Stimulated activated CD8-positive, alpha-beta memory T cell treated with anti-CD3 and anti-CD28 coated beads, Interleukin-15, amount 100 ng/mL, for 1 hour (primary cell): ENCODE measurements around the gene RPTOR.

Experiments
- DNase-seq: peaks from one replicate; pipeline ENCODE4 v3.0.0-alpha.2; 2020; ENCODE audit warnings: low read depth

RPTOR gene

GRCh38 chr17:80981062-80981902 is 436.6 kb downstream of the RPTOR start:
- DNase-seq, result no peak

DNA sequence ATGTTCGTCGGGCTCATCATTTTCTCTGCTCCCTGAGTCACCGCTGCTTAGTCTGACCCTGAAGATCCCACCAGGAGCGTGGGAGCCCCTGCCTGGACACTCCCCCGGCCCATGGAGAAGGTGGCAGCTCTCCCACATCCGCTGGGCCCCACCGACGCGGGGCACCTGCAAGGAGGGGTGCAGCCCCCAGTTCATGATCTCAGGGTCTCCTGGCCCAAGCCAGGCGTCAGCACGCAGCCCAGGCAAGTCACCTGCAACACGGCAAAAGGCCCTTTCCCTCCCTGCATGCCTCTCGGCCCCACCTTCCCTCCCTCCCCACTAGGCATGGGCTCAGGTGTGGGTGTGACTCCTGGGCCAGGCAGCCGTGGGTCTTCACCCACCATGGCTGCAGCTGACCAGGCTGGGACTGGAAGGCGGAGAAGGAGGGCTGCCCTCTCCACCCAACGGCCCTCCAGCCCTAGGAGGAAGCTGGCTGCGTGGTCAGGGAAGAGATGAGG is 437.3 kb downstream of the RPTOR start:
- DNase-seq, result no peak

DNA sequence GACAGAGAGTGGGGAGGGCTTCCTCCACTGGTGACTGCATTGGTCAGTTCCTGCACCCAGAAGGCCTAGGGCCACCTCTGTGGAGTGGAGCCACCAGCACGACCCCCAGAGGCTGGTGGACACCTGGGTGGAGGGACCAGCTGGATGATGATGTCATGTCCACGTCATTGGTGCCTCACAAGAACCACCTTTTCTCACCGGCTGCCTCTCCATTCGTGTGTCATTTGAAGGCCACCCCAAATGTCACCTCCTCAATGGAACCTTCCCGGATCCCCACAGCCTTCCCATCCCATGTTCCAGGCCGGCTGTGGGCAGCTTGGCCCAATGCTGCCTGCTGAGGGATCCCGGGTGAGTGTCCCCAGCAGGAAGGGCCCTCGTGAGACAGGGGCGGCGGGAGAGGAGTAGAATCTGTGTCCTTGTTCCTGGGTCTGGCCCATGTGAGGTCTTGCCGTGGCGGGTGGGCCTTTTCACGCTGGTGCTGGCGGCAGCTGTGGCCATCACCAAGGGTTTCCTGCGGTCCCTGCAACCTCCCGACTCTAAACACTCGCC is 437.9 kb downstream of the RPTOR start:
- no peak for DNase-seq

DNA sequence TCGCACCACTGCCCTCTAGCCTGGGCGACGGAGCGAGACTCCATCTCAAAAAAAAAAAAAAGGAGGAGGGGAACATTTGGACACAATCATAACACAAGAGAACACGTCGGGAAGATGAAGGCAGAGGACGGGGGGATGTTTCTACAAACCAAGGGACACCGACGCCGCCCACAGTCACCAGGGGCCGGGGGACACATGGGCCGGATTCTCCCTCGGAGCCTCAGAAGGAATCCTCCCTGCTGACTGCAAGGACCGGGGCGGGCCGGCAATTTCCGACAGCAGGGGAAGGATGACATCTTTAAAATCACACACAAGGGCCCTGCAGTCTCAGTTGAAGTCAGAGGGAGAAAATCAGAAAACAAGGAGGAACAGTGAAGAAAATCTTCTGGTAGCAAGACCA is 438.9 kb downstream of the RPTOR start:
- no peak for DNase-seq

DNA sequence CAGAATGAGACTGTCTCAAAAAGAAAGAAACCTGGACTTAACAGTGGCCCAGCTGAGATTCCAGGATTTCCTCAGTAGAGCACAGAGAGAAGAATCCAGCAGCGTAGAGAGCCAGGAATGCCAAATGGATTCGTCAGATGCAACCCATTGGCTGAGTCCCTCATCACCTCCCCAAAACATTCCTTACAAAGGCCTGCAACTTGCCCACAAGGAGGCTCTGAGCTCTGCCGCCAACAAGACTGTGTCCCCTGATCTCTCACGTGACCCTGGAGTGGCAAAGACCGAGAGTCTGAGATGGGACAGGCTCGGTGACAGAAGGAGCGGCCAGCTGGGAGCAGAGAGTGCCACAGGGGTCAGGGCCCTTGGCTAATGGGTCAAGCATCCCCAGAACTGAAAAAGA is 440.1 kb downstream of the RPTOR start:
- DNase-seq, result no peak

- no peak for DNase-seq
These were observed 441.4 kb downstream of the RPTOR start for GRCh38 chr17:80986046-80986445.

GRCh38 chr17:80986816-80987475 is 442.3 kb downstream of the RPTOR start:
- DNase-seq, result no peak

- no peak for DNase-seq
These were observed 443.4 kb downstream of the RPTOR start for GRCh38 chr17:80987941-80988461.

DNA sequence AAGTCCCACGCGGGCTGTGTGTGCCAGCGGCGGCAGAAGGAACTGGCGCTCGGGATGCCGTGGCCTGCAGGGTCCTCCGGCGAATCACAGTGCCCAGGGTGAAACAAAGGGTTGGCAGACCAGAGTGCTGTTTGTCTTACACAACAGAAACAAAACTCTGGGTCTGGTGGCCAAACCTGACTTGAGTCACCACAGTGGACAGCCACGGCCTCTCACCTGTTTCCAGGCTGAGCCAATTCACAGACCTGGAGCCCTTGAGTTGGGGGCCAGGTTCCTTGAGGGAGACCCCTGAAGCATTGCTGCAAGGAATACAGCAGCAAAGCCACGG is 444.9 kb downstream of the RPTOR start:
- no peak for DNase-seq

- DNase-seq, result no peak
These were observed 446.4 kb downstream of the RPTOR start for GRCh38 chr17:80990921-80991644.

DNA sequence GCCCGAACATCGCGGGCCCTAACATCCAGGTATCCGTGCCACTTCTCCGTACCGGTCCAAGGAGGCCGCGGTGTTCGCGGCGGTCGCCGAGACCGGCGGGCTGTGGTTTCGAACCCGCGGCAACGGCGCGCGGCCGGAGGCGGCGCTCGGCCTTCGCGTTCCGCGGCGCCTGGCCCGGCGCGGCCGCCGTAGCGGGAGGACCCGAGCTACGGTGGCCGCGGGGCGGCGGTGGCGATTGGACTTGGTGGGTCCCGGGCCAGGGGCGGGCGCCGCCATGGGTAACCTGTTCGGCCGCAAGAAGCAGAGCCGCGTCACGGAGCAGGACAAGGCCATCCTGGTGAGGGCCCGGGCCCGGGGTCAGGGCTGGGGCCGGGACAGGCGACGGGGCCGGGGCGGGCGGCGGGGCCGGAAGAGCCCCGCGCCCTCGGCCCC is 447.0 kb downstream of the RPTOR start, which contains the start of gene CHMP6:
TSS of gene CHMP6 (plus strand) at position 197 of the 432 bp plus-strand sequence. CDS start at position 275, 78 bp downstream.
- peak; percentile 30 for DNase-seq

DNA sequence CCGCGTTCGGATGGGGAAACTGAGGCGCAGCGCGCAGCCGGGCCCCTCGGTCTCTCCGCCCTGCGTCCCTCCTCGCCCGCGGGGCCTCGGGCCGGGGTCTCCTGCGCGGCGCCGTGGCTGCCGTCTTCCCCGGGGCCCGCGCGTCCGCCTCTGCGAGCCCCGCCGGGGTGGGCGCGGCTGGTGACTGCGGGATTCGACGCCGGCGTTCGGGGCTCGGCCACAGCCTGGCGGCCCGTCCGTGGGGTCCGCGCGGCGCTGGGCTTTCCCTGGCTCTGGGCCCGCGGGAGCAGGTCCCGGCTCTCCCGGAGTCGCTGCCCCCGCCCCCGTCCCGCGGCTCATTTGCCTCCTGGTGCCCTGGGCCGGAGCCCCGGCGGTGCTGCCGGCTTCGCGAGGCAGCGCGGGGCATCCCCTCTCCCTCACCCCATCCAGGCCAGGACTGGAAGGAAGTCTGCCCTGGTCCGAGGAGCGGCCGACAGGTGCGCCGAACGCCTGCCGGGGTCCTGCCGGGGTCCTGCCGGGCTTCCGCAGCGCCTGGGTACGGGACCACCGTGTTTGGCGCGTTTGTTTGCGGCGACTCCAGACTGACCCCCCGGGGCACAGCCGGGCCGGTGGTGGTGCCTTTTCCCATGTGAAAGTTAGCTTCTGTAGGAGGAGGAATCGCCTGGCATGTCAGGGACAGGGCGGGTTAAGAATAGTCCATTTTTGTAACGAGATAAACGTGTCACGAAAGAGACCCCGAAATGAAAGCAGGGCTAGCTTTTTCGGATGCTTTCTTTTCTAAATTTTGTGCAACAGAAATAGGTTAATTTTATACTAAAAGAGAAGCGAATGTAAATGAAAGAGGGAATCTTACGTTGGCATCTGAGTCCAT is 447.7 kb downstream of the RPTOR start:
- DNase-seq, result no peak

- DNase-seq, result no peak
These were observed 448.4 kb downstream of the RPTOR start for GRCh38 chr17:80992948-80993624.

DNA sequence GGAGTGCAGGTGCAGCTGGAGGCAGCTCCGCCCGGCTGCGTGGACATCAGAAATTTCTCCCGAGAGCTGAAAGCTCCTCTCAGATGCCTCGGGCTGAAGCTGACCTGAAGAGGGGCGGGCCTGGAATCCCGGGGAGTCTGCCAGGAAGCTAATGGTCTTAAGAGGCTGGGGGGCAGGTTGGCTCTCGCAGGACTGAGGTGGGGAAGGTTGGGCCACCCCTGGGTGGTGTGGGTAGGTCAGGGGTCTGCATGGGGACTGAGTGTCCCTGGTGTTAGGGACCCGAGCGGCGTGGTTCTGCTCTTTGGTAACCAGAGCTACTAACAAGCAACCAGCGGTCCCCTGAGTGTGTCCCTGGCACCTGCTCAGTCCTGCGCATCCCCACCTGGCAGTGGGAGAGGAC is 450.5 kb downstream of the RPTOR start:
- DNase-seq, result no peak

DNA sequence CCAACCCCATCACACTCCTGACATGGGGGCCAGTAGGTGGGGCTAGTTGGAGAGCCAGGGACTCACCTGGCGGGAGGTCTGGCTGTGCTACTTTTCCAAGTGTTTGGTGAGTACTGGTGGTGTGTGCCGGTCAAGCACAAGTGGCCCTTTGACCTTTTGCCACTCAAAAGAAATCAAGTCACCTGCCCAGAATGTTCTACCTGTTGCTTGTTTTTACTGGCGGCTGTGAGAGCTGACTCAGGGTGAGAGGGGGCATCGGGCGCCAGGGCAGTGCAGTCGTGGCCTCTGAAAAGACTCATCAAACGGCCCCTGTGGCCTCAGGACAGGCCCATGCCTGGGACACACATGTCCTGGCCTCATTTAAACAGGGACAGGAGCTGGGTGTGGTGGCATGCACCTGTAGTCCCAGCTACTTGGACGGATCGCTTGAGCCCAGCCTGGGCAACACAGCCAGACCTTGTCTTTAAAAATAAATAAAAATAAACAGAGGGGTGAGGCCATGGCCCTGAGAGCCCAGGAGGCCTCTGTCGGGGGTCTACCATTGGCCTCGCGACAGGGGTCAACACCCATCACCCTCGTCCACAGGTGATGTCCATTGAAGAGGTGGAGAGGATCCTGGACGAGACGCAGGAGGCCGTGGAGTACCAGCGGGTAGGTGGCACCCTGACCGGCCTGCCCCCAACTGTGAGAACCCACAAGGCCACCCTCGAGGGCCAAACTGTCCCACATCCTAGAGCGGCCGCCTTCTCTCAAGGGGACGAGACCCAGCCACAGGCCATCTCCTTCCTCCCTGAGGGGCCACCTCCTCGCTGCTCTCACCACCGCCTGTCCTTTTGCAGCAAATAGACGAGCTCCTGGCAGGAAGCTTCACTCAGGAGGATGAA is 452.0 kb downstream of the RPTOR start:
- no peak for DNase-seq

- no peak for DNase-seq
These were observed 452.9 kb downstream of the RPTOR start for GRCh38 chr17:80997424-80998117.

DNA sequence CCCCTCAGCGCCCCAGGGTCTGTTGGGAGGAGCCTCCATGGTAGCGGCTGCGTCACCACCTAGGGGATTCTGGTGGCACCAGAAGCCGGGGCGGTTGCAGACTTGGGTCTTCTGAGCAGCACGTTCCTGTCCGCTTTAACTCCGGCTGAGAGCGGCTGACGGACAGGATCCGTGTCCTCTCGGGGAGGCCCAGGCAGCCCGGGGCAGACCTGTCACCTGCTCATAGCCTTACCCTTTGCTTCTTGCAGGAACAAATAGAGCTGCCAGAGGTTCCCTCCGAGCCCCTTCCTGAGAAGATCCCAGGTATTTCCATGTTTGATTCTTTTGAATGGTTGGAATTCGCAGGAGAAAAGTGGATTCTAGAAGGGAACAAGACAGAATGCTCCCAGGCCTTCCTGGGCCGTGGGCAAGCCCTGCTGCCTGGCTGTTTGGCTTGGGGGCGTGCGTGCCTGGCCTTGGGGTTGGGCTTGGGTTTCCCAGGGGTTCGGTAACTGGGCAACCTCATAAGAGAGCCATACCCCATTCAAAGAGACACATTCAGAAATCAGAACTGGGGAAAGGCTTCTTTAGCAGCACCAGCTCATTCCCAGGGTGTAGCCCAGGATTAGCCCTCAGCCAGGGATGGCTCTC is 453.6 kb downstream of the RPTOR start:
- DNase-seq, result no peak

GRCh38 chr17:80998748-80999535 is 454.3 kb downstream of the RPTOR start:
- DNase-seq, result no peak
